HCT116 (cell line): ENCODE data around the gene RAB3GAP2. TPM values are rescaled to one million over a fixed set of nuclear protein-coding genes. Genes with fewer than 3 reads are reported as not detected.

Experiments
- ATAC-seq: fragments of 200-7000 bp; cut with Tn5 transposase; 2 replicates; pipeline ENCODE4 v1.9.1; 2020; ENCODE audit warnings: mild to moderate bottlenecking, moderate library complexity
- BruUV-seq: library from RNA; stranded (reverse); fragments of 400-500 nt; replicated peaks from 2 replicates; lab custom pipeline; 2021; lab: Mats Ljungman, UMichigan
- CTCF ChIA-PET: fragments of 300-600 bp; sonication (Branson Sonifier 250); formaldehyde crosslinking; loops from one replicate; lab custom pipeline; 2021; ENCODE audit warnings: antibody characterized with exemption; lab: Charles Lee
- POLR2A ChIA-PET: fragments of 300-600, 350-600 bp; sonication (Branson Sonifier 250); formaldehyde crosslinking; loops from one replicate; lab custom pipeline; 2021; ENCODE audit warnings: antibody characterized with exemption; lab: Charles Lee
- RAD21 ChIA-PET, 2 experiments: fragments of 300-600 bp; sonication (Branson Sonifier 250); formaldehyde crosslinking; loops; one replicate each; lab custom pipeline; 2023; ENCODE audit warnings: low total read pairs in 2 of 2; ENCODE audit not compliant: uncharacterized antibody in 2 of 2, unreplicated experiment in 2 of 2, low non-redundant PET in 1 of 2; lab: Charles Lee
- DNase-seq: peaks from one replicate; pipeline ENCODE4 v3.0.0-alpha.2; 2010; ENCODE audit warnings: low read depth, low spot score
- H2AFZ ChIP-seq: fragments of 200-600 bp; shearing (Covaris generic), sonication (generic); 2 replicates; pipeline ENCODE4 v1.6.1; 2017; ENCODE audit warnings: low read depth, mixed run types, mixed read lengths, antibody characterized with exemption, low read length; ENCODE audit not compliant: poor library complexity, severe bottlenecking
- H3K27ac ChIP-seq: 2 replicates; pipeline ENCODE4 v1.5.1; 2012; ENCODE audit warnings: low read depth, low read length
- H3K27me3 ChIP-seq: fragments of 200-600 bp; sonication (generic); 2 replicates; pipeline ENCODE4 v1.6.1; 2016; ENCODE audit warnings: mixed run types, low read length, mixed read lengths; ENCODE audit not compliant: insufficient read depth
- H3K36me3 ChIP-seq, 2 experiments: fragments of 200-500 bp in 1 of 2; fragments of 200-600 bp in 1 of 2; sonication (Bioruptor generic) in 1 of 2; sonication (generic) in 1 of 2; 2 replicates each; pipeline versions ENCODE4 v1.5.1 to v1.6.1; 2014 to 2016; ENCODE audit warnings: low read length in 2 of 2, inconsistent platforms in 1 of 2, mixed read lengths in 1 of 2, mixed run types in 1 of 2; ENCODE audit not compliant: insufficient read depth in 2 of 2, control insufficient read depth in 1 of 2
- H3K4me1 ChIP-seq, 2 experiments: fragments of 200-600 bp in 1 of 2; sonication (generic) in 1 of 2; 2 replicates each; pipeline versions ENCODE4 v1.5.1 to v1.6.1; 2012 to 2017; ENCODE audit warnings: low read length in 2 of 2, inconsistent platforms in 1 of 2, mild to moderate bottlenecking in 1 of 2, mixed read lengths in 1 of 2, mixed run types in 1 of 2, moderate library complexity in 1 of 2; ENCODE audit not compliant: insufficient read depth in 2 of 2, control insufficient read depth in 1 of 2
- H3K4me2 ChIP-seq: fragments of 200-600 bp; sonication (generic); 2 replicates; pipeline ENCODE4 v1.6.1; 2017; ENCODE audit warnings: mixed run types, low read length, mixed read lengths
- H3K4me3 ChIP-seq, 2 experiments: fragments of 200-600 bp in 1 of 2; sonication (generic) in 1 of 2; replicated peaks in 1 of 2; 2 replicates each; pipeline ENCODE4 v1.5.1; 2011 to 2016; ENCODE audit warnings: low read length in 2 of 2, control low read depth in 1 of 2, low read depth in 1 of 2, mild to moderate bottlenecking in 1 of 2, mixed read lengths in 1 of 2, mixed run types in 1 of 2
- H3K79me2 ChIP-seq: fragments of 200-600 bp; sonication (generic); 2 replicates; pipeline ENCODE4 v1.6.1; 2017; ENCODE audit warnings: mild to moderate bottlenecking, mixed run types, low read length, moderate library complexity, mixed read lengths; ENCODE audit not compliant: insufficient read depth
- H3K9ac ChIP-seq: fragments of 200-600 bp; sonication (generic); 2 replicates; pipeline ENCODE4 v1.6.1; 2016; ENCODE audit warnings: low read length, mixed read lengths
- H3K9me2 ChIP-seq: fragments of 200-600 bp; sonication (generic), shearing (Covaris generic); 2 replicates; pipeline ENCODE4 v1.6.1; 2017; ENCODE audit warnings: mixed run types, mild to moderate bottlenecking, moderate library complexity; ENCODE audit not compliant: insufficient read depth
- H3K9me3 ChIP-seq, 2 experiments: fragments of 200-500 bp in 1 of 2; fragments of 200-600 bp in 1 of 2; sonication (Bioruptor generic) in 1 of 2; sonication (generic) in 1 of 2; 2 replicates each; pipeline ENCODE4 v1.6.1; 2014 to 2017; ENCODE audit warnings: low read length in 2 of 2, mixed read lengths in 2 of 2, inconsistent platforms in 1 of 2, low read depth in 1 of 2, mild to moderate bottlenecking in 1 of 2, mixed run types in 1 of 2, moderate library complexity in 1 of 2; ENCODE audit not compliant: control insufficient read depth in 1 of 2, insufficient read depth in 1 of 2
- H4K20me1 ChIP-seq: fragments of 200-600 bp; sonication (generic), shearing (Covaris generic); 2 replicates; pipeline ENCODE4 v1.6.1; 2017; ENCODE audit warnings: mixed run types, mild to moderate bottlenecking, moderate library complexity; ENCODE audit not compliant: insufficient read depth
- CBX3 ChIP-seq: IDR thresholded peaks from 2 replicates; pipeline ENCODE4 v1.6.1; 2012; ENCODE audit warnings: low read depth
- CEBPB ChIP-seq: IDR thresholded peaks from 2 replicates; pipeline ENCODE4 v1.6.1; 2012; ENCODE audit warnings: low read depth
- FOSL1 ChIP-seq: IDR thresholded peaks from 2 replicates; pipeline ENCODE4 v1.6.1; 2012; ENCODE audit warnings: low read depth
- POLR2AphosphoS5 ChIP-seq: IDR thresholded peaks from 2 replicates; pipeline ENCODE4 v1.6.1; 2011; ENCODE audit warnings: mild to moderate bottlenecking, low read depth, low read length, moderate library complexity
- SRF ChIP-seq: IDR thresholded peaks from 2 replicates; pipeline ENCODE4 v1.6.1; 2012; ENCODE audit warnings: low read depth
- TCF7L2 ChIP-seq: IDR thresholded peaks from 2 replicates; pipeline ENCODE4 v1.7.0; 2011; ENCODE audit warnings: borderline replicate concordance, inconsistent platforms; ENCODE audit not compliant: insufficient read depth, insufficient read length; ENCODE audit errors: extremely low read depth
- intact Hi-C: fragments of 100-400 bp; cut with micrococcal nuclease; formaldehyde crosslinking; loops from 2 replicates; pipeline ENCODE4 v1.10.0; 2022
- microRNA counts: library from miRNA; unstranded; fragments of <30 nt; microRNA quantifications from one replicate; lab custom pipeline; 2015
- microRNA-seq: library from miRNA; unstranded; fragments of <30 nt; microRNA quantifications from one replicate; pipeline ENCODE4, GENCODE V29; 2016; ENCODE audit warnings: borderline number of aligned reads
- total RNA-seq: library from RNA; stranded (reverse); gene quantifications from one replicate; pipeline ENCODE4 v1.2.1, GENCODE V29; 2021; ENCODE audit not compliant: unreplicated experiment
- TF ChIP-seq, protein P1 (sequence below): IDR thresholded peaks from 2 replicates; pipeline ENCODE4 v1.6.1; 2012

RAB3GAP2 gene
- total RNA-seq, 1 experiment from 2014 or later = 32.5 TPM

DNA sequence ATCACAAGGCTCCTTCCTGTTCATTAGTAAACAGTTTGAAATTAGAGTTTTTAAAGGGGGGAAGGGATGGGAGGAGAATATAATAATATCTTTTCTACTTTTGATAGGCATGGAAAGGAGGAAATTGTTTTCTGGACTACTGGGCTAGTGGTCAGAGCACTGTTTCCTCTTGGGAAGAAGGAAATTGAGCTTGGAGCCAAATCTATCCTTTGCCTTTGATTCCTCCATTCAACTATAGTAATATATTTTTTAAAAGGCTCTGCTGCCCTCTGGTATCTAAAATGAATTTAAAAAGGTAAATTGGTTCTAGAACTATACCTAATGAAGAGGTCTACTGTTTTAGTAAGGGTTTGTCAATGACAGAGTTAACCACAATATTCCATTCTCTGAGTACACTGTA, 172.4 kb downstream of the RAB3GAP2 start:
- H3K9me3 ChIP-seq = no peaks in the 10 kb centered on the region
- no peak overlapping the region for H3K4me3 ChIP-seq
- H4K20me1 ChIP-seq = no peaks in the 10 kb centered on the region
- peaks cover 6 to 8% of the 10 kb centered on the region in 2 experiments; a peak in 3 of 4 replicates for H3K4me1 ChIP-seq
- H3K27me3 ChIP-seq = no peaks in the 10 kb centered on the region
- RAD21 ChIA-PET = no interaction called here
- peaks cover 26 to 57% of the 10 kb centered on the region in 2 experiments for H3K36me3 ChIP-seq
- no peak overlapping the region for H3K4me2 ChIP-seq
- no peak for TF ChIP-seq CEBPB
- TF ChIP-seq CBX3 = no peak
- TF ChIP-seq FOSL1 = no peak
- TF ChIP-seq, protein P1, sequence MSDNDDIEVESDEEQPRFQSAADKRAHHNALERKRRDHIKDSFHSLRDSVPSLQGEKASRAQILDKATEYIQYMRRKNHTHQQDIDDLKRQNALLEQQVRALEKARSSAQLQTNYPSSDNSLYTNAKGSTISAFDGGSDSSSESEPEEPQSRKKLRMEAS = no peak
- TF ChIP-seq SRF = no peak
- TF ChIP-seq POLR2AphosphoS5 = no peak
- no peak for TF ChIP-seq TCF7L2
- no TSS peak for BruUV-seq
- no peaks in the 10 kb centered on the region for H3K9me2 ChIP-seq
- no peak for DNase-seq
- CTCF ChIA-PET = interaction anchor here (0.8 to 1.0 kb wide), 2 partner anchors 10 to 13 kb away, joined by 3 to 4 read pairs; partner anchors contain the start of gene BPNT1
- no peak overlapping the region for H3K9ac ChIP-seq
- POLR2A ChIA-PET = no interaction called here
- no peak overlapping the region for H2AFZ ChIP-seq
- intact Hi-C loops = no loop called here
- no peak overlapping the region for H3K27ac ChIP-seq
- ATAC-seq = no peak
- H3K79me2 ChIP-seq = peaks cover 29% of the 10 kb centered on the region

MicroRNAs encoded within 50 kb of the gene (microRNA counts, 767-probe panel; counts per million panel counts)
- not detected for microRNA hsa-miR-194-5p (lab: Ali Mortazavi, UCI)
- not detected for microRNA hsa-miR-215 (lab: Ali Mortazavi, UCI)
- not detected for microRNA hsa-miR-664-3p (lab: Ali Mortazavi, UCI)

Small RNAs within 50 kb of the gene (microRNA-seq; reads per million reads assigned to microRNA genes)
- gene MIR194-1 = 1.2 reads per million
- 2.4 reads per million for gene MIR215
- 39.1 reads per million, percentile 51 among the genes with 10 or more reads in this experiment for gene MIR664A

Other genes with a start within 250 kb of the RAB3GAP2 start
- gene EPRS1, start 225.9 kb downstream of the RAB3GAP2 start, total RNA-seq = 188 TPM
- gene BPNT1, start 182.7 kb downstream of the RAB3GAP2 start, total RNA-seq = 25.2 TPM
- gene IARS2, start 178.3 kb downstream of the RAB3GAP2 start, total RNA-seq = 106 TPM